Activated CD8-positive, alpha-beta memory T cell treated with anti-CD3 and anti-CD28 coated beads, Interleukin-2, amount 10 ng/mL, durations not matched to agents 7 days and 5 days (primary cell): Measurements from ENCODE around the gene EHBP1L1. TPM values are rescaled to one million over a fixed set of nuclear protein-coding genes. Genes with fewer than 3 reads are reported as not detected.

Experiments
- ATAC-seq: fragments of 150-1000 bp; cut with Tn5 transposase; one replicate; pipeline ENCODE4 v1.10.0; 2021; ENCODE audit warnings: moderate library complexity
- CTCF ChIA-PET: fragments of 350-600 bp; sonication (Branson Sonifier 250); formaldehyde crosslinking; loops from one replicate; lab custom pipeline; 2021; ENCODE audit warnings: antibody characterized with exemption; lab: Charles Lee
- DNase-seq: peaks from one replicate; pipeline ENCODE4 v3.0.0-alpha.2; 2020
- H3K27ac Mint-ChIP-seq: one replicate; pipeline ENCODE4 v1.8.0; 2021; ENCODE audit warnings: mild to moderate bottlenecking, mixed read lengths
- H3K27me3 Mint-ChIP-seq: one replicate; pipeline ENCODE4 v1.8.0; 2021; ENCODE audit warnings: mixed read lengths
- H3K36me3 Mint-ChIP-seq: one replicate; pipeline ENCODE4 v1.8.0; 2021; ENCODE audit warnings: mild to moderate bottlenecking, mixed read lengths
- H3K4me1 Mint-ChIP-seq: one replicate; pipeline ENCODE4 v1.8.0; 2021; ENCODE audit warnings: mixed read lengths
- H3K4me3 Mint-ChIP-seq: one replicate; pipeline ENCODE4 v1.8.0; 2021; ENCODE audit warnings: mild to moderate bottlenecking, moderate library complexity, mixed read lengths
- H3K9me3 Mint-ChIP-seq: one replicate; pipeline ENCODE4 v1.8.0; 2022; ENCODE audit warnings: low read depth, mixed read lengths
- total RNA-seq, 2 experiments: library from RNA; stranded (reverse); gene quantifications; one replicate each; pipeline ENCODE4 v1.2.3, GENCODE V29; 2021

Gene EHBP1L1
- total RNA-seq, 2 experiments from 2014 or later, result 138 to 140 TPM

DNA sequence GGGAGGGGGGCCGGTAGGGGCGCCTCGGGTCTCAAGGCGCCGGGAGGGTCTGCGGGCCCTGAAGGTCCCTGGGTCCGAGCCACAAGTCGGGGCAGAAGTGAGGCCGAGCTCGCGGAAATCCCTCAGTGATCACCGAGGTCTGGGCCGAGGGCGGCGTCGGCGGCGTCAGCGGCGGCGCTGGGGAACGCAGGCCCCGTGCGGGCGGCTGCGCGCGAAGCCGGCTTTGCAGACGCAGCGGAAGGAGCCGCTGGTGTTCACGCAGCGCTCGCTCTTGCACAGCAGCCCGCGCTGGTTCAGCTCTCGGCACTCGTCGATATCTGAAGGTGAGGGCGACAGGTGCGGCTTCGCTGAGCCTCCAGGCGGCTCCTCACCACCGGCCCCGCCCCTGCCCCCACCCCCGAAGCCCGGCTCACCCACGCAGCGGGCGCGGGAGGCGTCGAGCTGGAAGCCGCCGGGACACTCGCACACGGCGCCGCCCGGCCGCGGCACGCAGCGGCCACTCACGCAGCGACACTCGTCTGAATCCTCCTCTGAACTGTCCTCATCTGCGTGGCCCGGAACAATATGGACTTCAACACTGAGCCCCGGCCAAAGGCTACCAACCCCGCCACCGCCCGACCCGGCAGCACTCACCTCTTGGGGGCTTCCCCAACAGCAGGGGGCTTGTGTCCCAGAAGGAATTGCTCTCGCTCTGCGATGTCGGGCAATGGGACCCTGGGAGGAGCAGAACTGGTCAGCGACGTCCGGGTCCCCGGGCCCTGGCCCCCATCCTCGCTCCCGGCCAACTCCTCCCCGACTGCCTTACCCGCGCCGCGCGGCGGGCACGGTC is 36.7 kb upstream of the EHBP1L1 start:
- Mint-ChIP-seq H3K9me3 (no peaks in the 10 kb centered on the region), H3K36me3 (peaks cover 1% of the 10 kb centered on the region), H3K27me3 (no peaks in the 10 kb centered on the region), H3K4me3 (no peak overlapping the region), H3K4me1 (peaks cover 8% of the 10 kb centered on the region), H3K27ac (no peak overlapping the region)
- CTCF ChIA-PET, result interaction anchor here (0.6 to 19.4 kb wide), 22 partner anchors 8 to 506 kb away, joined by 3 to 388 read pairs (median 7); partner anchors contain the start of genes EHBP1L1, FAM89B, KCNK7 and LTBP3
- DNase-seq, result no peak
- no peak for ATAC-seq

GRCh38 chr11:65539744-65540289 is 36.0 kb upstream of the EHBP1L1 start:
- H3K27ac Mint-ChIP-seq, result no peak overlapping the region

GRCh38 chr11:65540290-65541092 is 35.4 kb upstream of the EHBP1L1 start:
- H3K27me3 Mint-ChIP-seq, result no peaks in the 10 kb centered on the region
- peaks cover 9% of the 10 kb centered on the region for H3K4me1 Mint-ChIP-seq
- peak overlapping the region; percentile 81 for H3K4me3 Mint-ChIP-seq
- ATAC-seq, result peak; percentile 94
- peaks cover 1% of the 10 kb centered on the region for H3K36me3 Mint-ChIP-seq
- H3K27ac Mint-ChIP-seq, result peak overlapping the region; percentile 82
- no peaks in the 10 kb centered on the region for H3K9me3 Mint-ChIP-seq
- CTCF ChIA-PET, result interaction anchor here (0.6 to 19.4 kb wide), 36 partner anchors 8 to 761 kb away, joined by 3 to 388 read pairs (median 5); partner anchors contain the start of genes EHBP1L1, FAM89B, KCNK7 and LTBP3
- peak; percentile 96 for DNase-seq

More at GRCh38 chr11:65539744-65540289, 36.0 kb upstream of the EHBP1L1 start:
- ATAC-seq (peak; percentile 77), DNase-seq (peak; percentile 50)
- Mint-ChIP-seq H3K4me1 (peaks cover 8% of the 10 kb centered on the region), H3K4me3 (peak overlapping the region; percentile 81), H3K9me3 (no peaks in the 10 kb centered on the region), H3K36me3 (peaks cover 1% of the 10 kb centered on the region), H3K27me3 (no peaks in the 10 kb centered on the region)
- CTCF ChIA-PET, result interaction anchor here (0.6 to 19.4 kb wide), 33 partner anchors 9 to 761 kb away, joined by 3 to 388 read pairs (median 6); partner anchors contain the start of genes EHBP1L1, FAM89B, KCNK7 and LTBP3

GRCh38 chr11:65541093-65541982 is 34.5 kb upstream of the EHBP1L1 start:
- ATAC-seq (no peak), DNase-seq (no peak)
- Mint-ChIP-seq H3K27me3 (no peaks in the 10 kb centered on the region), H3K36me3 (peaks cover 1% of the 10 kb centered on the region), H3K9me3 (no peaks in the 10 kb centered on the region), H3K4me3 (peak overlapping the region; percentile 81), H3K4me1 (peaks cover 15% of the 10 kb centered on the region), H3K27ac (peak overlapping the region; percentile 82)
- CTCF ChIA-PET, result interaction anchor here (0.6 to 19.4 kb wide), 29 partner anchors 7 to 762 kb away, joined by 3 to 388 read pairs (median 6); partner anchors contain the start of genes EHBP1L1, FAM89B, KCNK7 and LTBP3

DNA sequence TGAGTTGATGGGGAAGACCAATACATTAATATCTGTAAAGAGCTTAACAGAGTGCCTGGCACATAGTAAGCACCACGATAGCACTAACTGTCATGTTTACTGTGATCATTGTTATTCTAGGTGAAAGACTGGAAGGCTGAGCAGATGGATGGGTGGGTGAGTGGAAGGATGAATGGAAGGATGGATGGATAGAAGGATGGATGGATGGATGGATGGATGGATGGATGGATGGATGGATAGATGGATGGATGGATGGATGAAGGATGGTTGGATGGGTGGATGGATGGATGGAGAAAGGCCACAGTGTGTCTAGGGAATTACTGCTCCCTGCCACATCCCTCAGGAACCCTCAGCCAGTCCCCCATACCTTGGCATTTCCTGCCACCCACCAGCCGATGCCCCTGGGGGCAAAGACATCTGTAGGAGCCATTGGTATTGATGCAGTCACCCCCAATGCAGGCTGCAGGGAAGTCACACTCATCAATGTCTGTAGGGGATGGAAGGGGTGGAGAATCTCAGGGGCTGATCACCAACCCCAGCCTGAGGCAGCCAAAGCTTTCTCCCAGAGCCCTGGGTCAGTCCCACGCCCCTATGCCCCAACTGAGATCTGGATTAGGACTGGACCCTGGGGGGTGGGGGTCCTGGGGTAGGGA is 33.0 kb upstream of the EHBP1L1 start:
- peaks cover 24% of the 10 kb centered on the region for H3K4me1 Mint-ChIP-seq
- CTCF ChIA-PET, result interaction anchor here (0.6 to 19.4 kb wide), 4 partner anchors 9 to 63 kb away, joined by 3 to 388 read pairs (median 126); partner anchors contain the start of genes FAM89B, KCNK7, LTBP3 and ZNRD2
- no peak overlapping the region for H3K27ac Mint-ChIP-seq
- peaks cover 1% of the 10 kb centered on the region for H3K36me3 Mint-ChIP-seq
- DNase-seq (no peak), ATAC-seq (no peak)
- no peak overlapping the region for H3K4me3 Mint-ChIP-seq
- H3K9me3 Mint-ChIP-seq, result no peaks in the 10 kb centered on the region
- H3K27me3 Mint-ChIP-seq, result no peaks in the 10 kb centered on the region

- no peaks in the 10 kb centered on the region for H3K9me3 Mint-ChIP-seq
- H3K4me3 Mint-ChIP-seq, result peak overlapping the region; percentile 67
- DNase-seq, result no peak
- CTCF ChIA-PET, result interaction anchor here (1.1 to 19.4 kb wide), 3 partner anchors 20 to 216 kb away, joined by 4 to 388 read pairs (median 209); partner anchors contain the start of genes FAM89B, KCNK7, LTBP3 and ZNRD2
- peaks cover 10% of the 10 kb centered on the region for H3K36me3 Mint-ChIP-seq
- ATAC-seq, result no peak
- H3K27ac Mint-ChIP-seq, result peak overlapping the region; percentile 37
- no peaks in the 10 kb centered on the region for H3K27me3 Mint-ChIP-seq
- H3K4me1 Mint-ChIP-seq, result peaks cover 35% of the 10 kb centered on the region
Observed at GRCh38 chr11:65545853-65546216, 30.0 kb upstream of the EHBP1L1 start.

DNA sequence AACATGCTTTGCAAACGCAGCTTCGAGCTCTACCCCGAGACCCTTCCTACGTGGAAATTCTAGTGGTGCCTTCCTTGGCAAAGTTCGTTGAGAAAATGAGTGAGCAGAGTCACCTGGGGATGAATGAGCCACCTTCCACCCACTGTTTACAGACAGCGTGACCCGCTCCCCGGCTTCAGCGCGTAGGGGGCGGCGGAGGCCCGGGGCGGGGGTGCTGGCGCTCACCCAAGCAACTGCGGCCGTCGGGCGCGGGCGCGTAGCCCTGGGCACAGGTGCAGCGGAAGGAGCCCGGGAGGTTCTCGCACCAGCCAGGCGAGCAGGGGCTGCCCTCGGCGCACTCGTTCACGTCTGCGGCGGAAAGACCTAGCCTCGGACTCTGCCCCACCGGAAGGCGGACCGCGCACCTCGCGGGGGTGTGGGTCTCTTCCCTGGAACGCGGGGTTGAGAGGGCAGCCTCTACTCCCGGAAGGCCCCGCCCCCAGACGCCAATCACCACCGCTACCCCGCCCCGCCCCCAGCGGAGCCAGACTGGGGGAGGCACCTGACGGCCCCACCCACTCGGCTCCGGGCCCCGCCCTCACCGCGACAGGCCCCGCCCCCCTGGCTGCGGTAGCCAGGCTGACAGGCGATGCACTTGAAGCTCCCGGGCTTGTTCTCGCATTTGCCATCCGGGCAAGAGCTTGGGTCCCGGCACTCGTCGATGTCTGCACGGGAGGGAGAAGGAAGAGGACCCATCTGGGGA is 29.5 kb upstream of the EHBP1L1 start:
- Mint-ChIP-seq H3K9me3 (no peaks in the 10 kb centered on the region), H3K4me1 (peaks cover 34% of the 10 kb centered on the region), H3K4me3 (peak overlapping the region; percentile 67), H3K27ac (peak overlapping the region; percentile 80), H3K36me3 (peaks cover 13% of the 10 kb centered on the region), H3K27me3 (no peaks in the 10 kb centered on the region)
- ATAC-seq (peak; percentile 92), DNase-seq (peak; percentile 98)
- CTCF ChIA-PET, result interaction anchor here (0.6 to 19.4 kb wide), 6 partner anchors 20 to 216 kb away, joined by 3 to 388 read pairs (median 4); partner anchors contain the start of genes FAM89B, KCNK7, LTBP3 and SIPA1

DNA sequence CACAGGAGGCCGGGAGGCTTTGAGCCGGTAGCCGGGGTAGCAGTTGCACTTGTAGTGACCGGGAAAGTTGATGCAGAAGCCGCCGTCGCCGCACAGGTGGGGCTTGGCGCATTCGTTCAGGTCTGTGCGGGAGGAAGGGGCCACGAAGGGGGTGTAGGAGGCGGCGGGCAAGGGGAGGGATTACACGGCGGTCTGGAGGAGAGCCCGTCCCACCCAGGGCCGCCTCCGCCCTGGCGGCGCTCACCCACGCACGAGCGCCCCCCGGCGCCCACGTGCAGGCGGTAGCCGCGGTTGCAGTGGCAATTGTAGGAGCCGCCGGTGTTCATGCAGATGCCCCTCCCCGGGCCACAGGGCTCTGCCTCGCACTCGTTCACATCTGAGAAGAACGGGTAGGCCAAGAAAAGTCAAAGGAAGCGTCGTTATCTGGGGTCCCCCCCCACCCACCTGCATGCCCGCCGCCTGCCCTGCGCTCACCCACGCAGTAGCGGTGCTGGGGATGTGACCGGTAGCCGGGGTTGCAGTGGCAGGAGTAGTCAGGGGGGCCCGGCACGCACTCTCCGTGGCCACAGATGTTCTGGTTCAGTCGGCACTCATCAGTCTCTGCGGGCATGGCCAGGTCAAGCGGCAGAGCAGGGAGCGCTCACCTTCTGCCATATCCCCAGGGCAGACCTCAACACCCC is 28.3 kb upstream of the EHBP1L1 start:
- ATAC-seq (no peak), DNase-seq (no peak)
- no peaks in the 10 kb centered on the region for H3K9me3 Mint-ChIP-seq
- H3K4me3 Mint-ChIP-seq, result no peak overlapping the region
- H3K27me3 Mint-ChIP-seq, result no peaks in the 10 kb centered on the region
- H3K4me1 Mint-ChIP-seq, result peaks cover 43% of the 10 kb centered on the region
- CTCF ChIA-PET, result interaction anchor here (0.9 to 19.4 kb wide), 4 partner anchors 19 to 90 kb away, joined by 3 to 388 read pairs (median 106); partner anchors contain the start of genes FAM89B, KCNK7, LTBP3 and SIPA1
- H3K27ac Mint-ChIP-seq, result peak overlapping the region; percentile 23
- peaks cover 17% of the 10 kb centered on the region for H3K36me3 Mint-ChIP-seq

- ATAC-seq, result no peak
- peaks cover 16% of the 10 kb centered on the region for H3K36me3 Mint-ChIP-seq
Observed at GRCh38 chr11:65548395-65548794, 27.5 kb upstream of the EHBP1L1 start.

GRCh38 chr11:65549096-65549495 is 26.8 kb upstream of the EHBP1L1 start:
- H3K27me3 Mint-ChIP-seq, result no peaks in the 10 kb centered on the region
- DNase-seq, result no peak
- H3K4me3 Mint-ChIP-seq, result no peak overlapping the region
- ATAC-seq, result no peak
- CTCF ChIA-PET, result interaction anchor here (0.7 to 19.4 kb wide), 4 partner anchors 9 to 147 kb away, joined by 3 to 388 read pairs (median 6); partner anchors contain the start of genes FAM89B, LTBP3 and ZNRD2
- H3K9me3 Mint-ChIP-seq, result no peaks in the 10 kb centered on the region
- no peak overlapping the region for H3K27ac Mint-ChIP-seq
- H3K4me1 Mint-ChIP-seq, result peaks cover 52% of the 10 kb centered on the region
- peaks cover 16% of the 10 kb centered on the region for H3K36me3 Mint-ChIP-seq

More at GRCh38 chr11:65548395-65548794, 27.5 kb upstream of the EHBP1L1 start:
- DNase-seq, result no peak
- CTCF ChIA-PET, result interaction anchor here (1.0 to 19.4 kb wide), 3 partner anchors 8 to 46 kb away, joined by 3 to 388 read pairs (median 6); partner anchors contain the start of genes FAM89B, LTBP3 and ZNRD2
- Mint-ChIP-seq H3K27me3 (no peaks in the 10 kb centered on the region), H3K9me3 (no peaks in the 10 kb centered on the region), H3K4me3 (no peak overlapping the region), H3K27ac (no peak overlapping the region), H3K4me1 (peaks cover 50% of the 10 kb centered on the region)
